ENCODE data around the gene KANSL3.

The KANSL3 gene

GRCh38 chr2:96591054-96591453, 47.1 kb downstream of the KANSL3 start:
- no peak for TF ChIP-seq ZFP3 (CRISPR knock-in tag; IDR thresholded peaks at IDR 0.05)
- TF ChIP-seq, protein P1, sequence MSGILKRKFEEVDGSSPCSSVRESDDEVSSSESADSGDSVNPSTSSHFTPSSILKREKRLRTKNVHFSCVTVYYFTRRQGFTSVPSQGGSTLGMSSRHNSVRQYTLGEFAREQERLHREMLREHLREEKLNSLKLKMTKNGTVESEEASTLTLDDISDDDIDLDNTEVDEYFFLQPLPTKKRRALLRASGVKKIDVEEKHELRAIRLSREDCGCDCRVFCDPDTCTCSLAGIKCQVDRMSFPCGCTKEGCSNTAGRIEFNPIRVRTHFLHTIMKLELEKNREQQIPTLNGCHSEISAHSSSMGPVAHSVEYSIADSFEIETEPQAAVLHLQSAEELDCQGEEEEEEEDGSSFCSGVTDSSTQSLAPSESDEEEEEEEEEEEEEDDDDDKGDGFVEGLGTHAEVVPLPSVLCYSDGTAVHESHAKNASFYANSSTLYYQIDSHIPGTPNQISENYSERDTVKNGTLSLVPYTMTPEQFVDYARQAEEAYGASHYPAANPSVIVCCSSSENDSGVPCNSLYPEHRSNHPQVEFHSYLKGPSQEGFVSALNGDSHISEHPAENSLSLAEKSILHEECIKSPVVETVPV (CRISPR knock-in tag; IDR thresholded peaks at IDR 0.05) = no peak
- no peak for TF ChIP-seq ARNTL (CRISPR knock-in tag; IDR thresholded peaks at IDR 0.05; ENCODE audit: borderline replicate concordance, low read depth)
- TF ChIP-seq RARB (CRISPR knock-in tag; IDR thresholded peaks at IDR 0.05) = no peak
- no peak for TF ChIP-seq BACH2 (CRISPR knock-in tag; IDR thresholded peaks at IDR 0.05; ENCODE audit: borderline replicate concordance)
- no peak for ATAC-seq

DNA sequence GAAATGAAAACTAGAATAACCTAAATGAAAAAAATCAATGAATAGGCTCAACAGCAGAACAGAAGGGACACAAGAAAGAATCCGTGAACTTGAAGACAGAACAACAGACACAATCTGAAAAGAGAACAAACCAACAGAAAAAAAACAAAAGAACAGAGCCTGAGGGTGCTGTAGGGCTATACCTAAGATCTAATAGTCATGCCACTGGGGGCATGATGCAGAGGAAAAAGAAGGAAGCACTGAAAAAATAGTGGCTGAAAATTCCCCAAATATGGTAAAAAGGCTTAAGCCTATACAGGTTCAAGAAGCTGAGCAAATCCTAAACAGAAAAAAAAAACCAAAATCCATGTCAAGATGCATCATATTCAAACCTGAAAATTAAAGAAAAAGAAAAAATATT, 50.3 kb downstream of the KANSL3 start:
- ATAC-seq = no peak

More for the DNA sequence above, 50.3 kb downstream of the KANSL3 start:
- TF ChIP-seq ZNF8 (CRISPR knock-in tag; IDR thresholded peaks at IDR 0.05) (no peak), PATZ1 (CRISPR knock-in tag; IDR thresholded peaks at IDR 0.05; ENCODE audit: borderline replicate concordance) (no peak), CSDC2 (CRISPR knock-in tag; IDR thresholded peaks at IDR 0.05) (no peak), OSR1 (CRISPR knock-in tag; IDR thresholded peaks at IDR 0.05) (no peak), ZNF70 (CRISPR knock-in tag; IDR thresholded peaks at IDR 0.05) (no peak), ZC3H10 (CRISPR knock-in tag; IDR thresholded peaks at IDR 0.05) (no peak), ZFP3 (CRISPR knock-in tag; IDR thresholded peaks at IDR 0.05) (no peak), ISL1 (CRISPR knock-in tag; IDR thresholded peaks at IDR 0.05) (no peak), ARNTL (CRISPR knock-in tag; IDR thresholded peaks at IDR 0.05; ENCODE audit: borderline replicate concordance, low read depth) (no peak), POU6F1 (CRISPR knock-in tag; IDR thresholded peaks at IDR 0.05; ENCODE audit: borderline replicate concordance, low read depth) (no peak)
- TF ChIP-seq, protein P2, sequence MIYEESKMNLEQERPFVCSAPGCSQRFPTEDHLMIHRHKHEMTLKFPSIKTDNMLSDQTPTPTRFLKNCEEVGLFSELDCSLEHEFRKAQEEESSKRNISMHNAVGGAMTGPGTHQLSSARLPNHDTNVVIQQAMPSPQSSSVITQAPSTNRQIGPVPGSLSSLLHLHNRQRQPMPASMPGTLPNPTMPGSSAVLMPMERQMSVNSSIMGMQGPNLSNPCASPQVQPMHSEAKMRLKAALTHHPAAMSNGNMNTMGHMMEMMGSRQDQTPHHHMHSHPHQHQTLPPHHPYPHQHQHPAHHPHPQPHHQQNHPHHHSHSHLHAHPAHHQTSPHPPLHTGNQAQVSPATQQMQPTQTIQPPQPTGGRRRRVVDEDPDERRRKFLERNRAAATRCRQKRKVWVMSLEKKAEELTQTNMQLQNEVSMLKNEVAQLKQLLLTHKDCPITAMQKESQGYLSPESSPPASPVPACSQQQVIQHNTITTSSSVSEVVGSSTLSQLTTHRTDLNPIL (CRISPR knock-in tag; IDR thresholded peaks at IDR 0.05; ENCODE audit: low read depth) = no peak
- TF ChIP-seq, protein P3, sequence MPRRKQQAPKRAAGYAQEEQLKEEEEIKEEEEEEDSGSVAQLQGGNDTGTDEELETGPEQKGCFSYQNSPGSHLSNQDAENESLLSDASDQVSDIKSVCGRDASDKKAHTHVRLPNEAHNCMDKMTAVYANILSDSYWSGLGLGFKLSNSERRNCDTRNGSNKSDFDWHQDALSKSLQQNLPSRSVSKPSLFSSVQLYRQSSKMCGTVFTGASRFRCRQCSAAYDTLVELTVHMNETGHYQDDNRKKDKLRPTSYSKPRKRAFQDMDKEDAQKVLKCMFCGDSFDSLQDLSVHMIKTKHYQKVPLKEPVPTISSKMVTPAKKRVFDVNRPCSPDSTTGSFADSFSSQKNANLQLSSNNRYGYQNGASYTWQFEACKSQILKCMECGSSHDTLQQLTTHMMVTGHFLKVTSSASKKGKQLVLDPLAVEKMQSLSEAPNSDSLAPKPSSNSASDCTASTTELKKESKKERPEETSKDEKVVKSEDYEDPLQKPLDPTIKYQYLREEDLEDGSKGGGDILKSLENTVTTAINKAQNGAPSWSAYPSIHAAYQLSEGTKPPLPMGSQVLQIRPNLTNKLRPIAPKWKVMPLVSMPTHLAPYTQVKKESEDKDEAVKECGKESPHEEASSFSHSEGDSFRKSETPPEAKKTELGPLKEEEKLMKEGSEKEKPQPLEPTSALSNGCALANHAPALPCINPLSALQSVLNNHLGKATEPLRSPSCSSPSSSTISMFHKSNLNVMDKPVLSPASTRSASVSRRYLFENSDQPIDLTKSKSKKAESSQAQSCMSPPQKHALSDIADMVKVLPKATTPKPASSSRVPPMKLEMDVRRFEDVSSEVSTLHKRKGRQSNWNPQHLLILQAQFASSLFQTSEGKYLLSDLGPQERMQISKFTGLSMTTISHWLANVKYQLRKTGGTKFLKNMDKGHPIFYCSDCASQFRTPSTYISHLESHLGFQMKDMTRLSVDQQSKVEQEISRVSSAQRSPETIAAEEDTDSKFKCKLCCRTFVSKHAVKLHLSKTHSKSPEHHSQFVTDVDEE (CRISPR knock-in tag; IDR thresholded peaks at IDR 0.05) = no peak
- TF ChIP-seq, protein P1 (CRISPR knock-in tag; IDR thresholded peaks at IDR 0.05) = no peak
